GM19455 (cell line): ENCODE measurements around the gene PARL.
"Not testable (repeated sequence)": the region's sequence is repeated elsewhere in the genome, so short reads cannot be mapped to it uniquely, and the experiment has no call there.

Experiments used
- ATAC-seq: cut with Tn5 transposase; IDR thresholded peaks from one replicate; pipeline ENCODE4 v1.9.1; 2021; ENCODE audit not compliant: unreplicated experiment

The PARL gene

GRCh38 chr3:183792976-183793375 lies 91.7 kb downstream of the PARL start:
- ATAC-seq = no peak

- no peak for ATAC-seq
These were observed 94.0 kb downstream of the PARL start for GRCh38 chr3:183790700-183791099.

GRCh38 chr3:183789826-183790225 lies 94.9 kb downstream of the PARL start:
- ATAC-seq = no peak

GRCh38 chr3:183784503-183784902 lies 100.2 kb downstream of the PARL start:
- ATAC-seq = not testable (repeated sequence)

- no peak for ATAC-seq
These were observed 102.0 kb downstream of the PARL start for GRCh38 chr3:183782576-183783276.

GRCh38 chr3:183781246-183781645 lies 103.4 kb downstream of the PARL start:
- ATAC-seq = no peak

GRCh38 chr3:183779896-183780465 lies 104.7 kb downstream of the PARL start:
- ATAC-seq = no peak
